ENCODE results near the gene THAP10.

- no peak for TF ChIP-seq EP300 (IDR thresholded peaks at IDR 0.05)
- TF ChIP-seq CTCF (IDR thresholded peaks at IDR 0.05): no peak
- TF ChIP-seq POLR2A (IDR thresholded peaks at IDR 0.05): no peak
- TF ChIP-seq POLR2AphosphoS5 (IDR thresholded peaks at IDR 0.05): no peak
Measured at GRCh38 chr15:70902107-70902506, 9.9 kb upstream of the THAP10 start.

Data from upper lobe of left lung (tissue), 4 donors.